Loucy (cell line): Measurements from ENCODE around the gene PHLDB1.

Source experiments
- CTCF ChIP-seq: fragments of 200-600 bp; sonication (generic); conservative IDR thresholded peaks from 2 replicates; pipeline ENCODE4 v1.5.1; 2014; ENCODE audit warnings: mild to moderate bottlenecking, antibody characterized with exemption, low read length
- EZH2phosphoT487 ChIP-seq: fragments of 200-600 bp; IDR thresholded peaks from 2 replicates; pipeline ENCODE4 v1.6.1; 2018; ENCODE audit warnings: antibody characterized with exemption, mild to moderate bottlenecking, moderate library complexity, borderline replicate concordance

- TF ChIP-seq CTCF (no peak), EZH2phosphoT487 (no peak)
Observed at GRCh38 chr11:118560806-118561205, 46.6 kb upstream of the PHLDB1 start.
